B cell (primary cell): Measurements from ENCODE around the gene DCDC1.

Source experiments
- EZH2 ChIP-seq: IDR thresholded peaks from 2 replicates; pipeline ENCODE4 v1.6.1; 2012; ENCODE audit warnings: borderline replicate concordance, low read depth, mild to moderate bottlenecking, moderate library complexity, low read length; ENCODE audit not compliant: insufficient read depth, poor library complexity, severe bottlenecking
- TF ChIP-seq, protein P1 (sequence below): fragments of 200-600 bp; IDR thresholded peaks from one replicate; pipeline ENCODE4 v1.8.0; 2022; ENCODE audit warnings: antibody characterized with exemption, mild to moderate bottlenecking

DNA sequence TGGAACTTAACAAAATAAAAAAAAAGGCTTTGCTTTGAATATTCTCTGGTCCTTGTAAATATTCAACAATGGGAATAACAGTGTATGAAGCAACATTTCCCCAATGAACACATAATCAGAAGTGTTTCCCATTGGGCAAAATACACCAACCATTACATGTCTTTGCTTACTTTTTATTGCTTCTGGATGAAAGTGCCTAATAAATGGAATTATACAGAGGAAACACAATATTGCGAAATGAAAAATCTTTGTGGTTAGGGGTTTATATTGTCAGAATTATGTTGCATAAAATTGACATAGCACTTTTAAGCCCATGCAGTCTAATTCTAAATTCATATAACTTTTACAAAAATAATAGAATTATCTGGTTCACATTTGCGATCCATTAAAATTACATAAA lies 386.4 kb downstream of the DCDC1 start:
- TF ChIP-seq EZH2, result no peak
- TF ChIP-seq, protein P1, sequence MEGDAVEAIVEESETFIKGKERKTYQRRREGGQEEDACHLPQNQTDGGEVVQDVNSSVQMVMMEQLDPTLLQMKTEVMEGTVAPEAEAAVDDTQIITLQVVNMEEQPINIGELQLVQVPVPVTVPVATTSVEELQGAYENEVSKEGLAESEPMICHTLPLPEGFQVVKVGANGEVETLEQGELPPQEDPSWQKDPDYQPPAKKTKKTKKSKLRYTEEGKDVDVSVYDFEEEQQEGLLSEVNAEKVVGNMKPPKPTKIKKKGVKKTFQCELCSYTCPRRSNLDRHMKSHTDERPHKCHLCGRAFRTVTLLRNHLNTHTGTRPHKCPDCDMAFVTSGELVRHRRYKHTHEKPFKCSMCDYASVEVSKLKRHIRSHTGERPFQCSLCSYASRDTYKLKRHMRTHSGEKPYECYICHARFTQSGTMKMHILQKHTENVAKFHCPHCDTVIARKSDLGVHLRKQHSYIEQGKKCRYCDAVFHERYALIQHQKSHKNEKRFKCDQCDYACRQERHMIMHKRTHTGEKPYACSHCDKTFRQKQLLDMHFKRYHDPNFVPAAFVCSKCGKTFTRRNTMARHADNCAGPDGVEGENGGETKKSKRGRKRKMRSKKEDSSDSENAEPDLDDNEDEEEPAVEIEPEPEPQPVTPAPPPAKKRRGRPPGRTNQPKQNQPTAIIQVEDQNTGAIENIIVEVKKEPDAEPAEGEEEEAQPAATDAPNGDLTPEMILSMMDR, result no peak
